HG02870 (cell line): Measurements from ENCODE around the gene SLC25A29.
"Not testable (repeated sequence)": the region's sequence is repeated elsewhere in the genome, so short reads cannot be mapped to it uniquely, and the experiment has no call there.

Experiments
- ATAC-seq: cut with Tn5 transposase; IDR thresholded peaks from one replicate; pipeline ENCODE4 v1.9.1; 2021; ENCODE audit warnings: mild to moderate bottlenecking, moderate library complexity; ENCODE audit not compliant: unreplicated experiment

SLC25A29 gene, protein sequence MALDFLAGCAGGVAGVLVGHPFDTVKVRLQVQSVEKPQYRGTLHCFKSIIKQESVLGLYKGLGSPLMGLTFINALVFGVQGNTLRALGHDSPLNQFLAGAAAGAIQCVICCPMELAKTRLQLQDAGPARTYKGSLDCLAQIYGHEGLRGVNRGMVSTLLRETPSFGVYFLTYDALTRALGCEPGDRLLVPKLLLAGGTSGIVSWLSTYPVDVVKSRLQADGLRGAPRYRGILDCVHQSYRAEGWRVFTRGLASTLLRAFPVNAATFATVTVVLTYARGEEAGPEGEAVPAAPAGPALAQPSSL

DNA sequence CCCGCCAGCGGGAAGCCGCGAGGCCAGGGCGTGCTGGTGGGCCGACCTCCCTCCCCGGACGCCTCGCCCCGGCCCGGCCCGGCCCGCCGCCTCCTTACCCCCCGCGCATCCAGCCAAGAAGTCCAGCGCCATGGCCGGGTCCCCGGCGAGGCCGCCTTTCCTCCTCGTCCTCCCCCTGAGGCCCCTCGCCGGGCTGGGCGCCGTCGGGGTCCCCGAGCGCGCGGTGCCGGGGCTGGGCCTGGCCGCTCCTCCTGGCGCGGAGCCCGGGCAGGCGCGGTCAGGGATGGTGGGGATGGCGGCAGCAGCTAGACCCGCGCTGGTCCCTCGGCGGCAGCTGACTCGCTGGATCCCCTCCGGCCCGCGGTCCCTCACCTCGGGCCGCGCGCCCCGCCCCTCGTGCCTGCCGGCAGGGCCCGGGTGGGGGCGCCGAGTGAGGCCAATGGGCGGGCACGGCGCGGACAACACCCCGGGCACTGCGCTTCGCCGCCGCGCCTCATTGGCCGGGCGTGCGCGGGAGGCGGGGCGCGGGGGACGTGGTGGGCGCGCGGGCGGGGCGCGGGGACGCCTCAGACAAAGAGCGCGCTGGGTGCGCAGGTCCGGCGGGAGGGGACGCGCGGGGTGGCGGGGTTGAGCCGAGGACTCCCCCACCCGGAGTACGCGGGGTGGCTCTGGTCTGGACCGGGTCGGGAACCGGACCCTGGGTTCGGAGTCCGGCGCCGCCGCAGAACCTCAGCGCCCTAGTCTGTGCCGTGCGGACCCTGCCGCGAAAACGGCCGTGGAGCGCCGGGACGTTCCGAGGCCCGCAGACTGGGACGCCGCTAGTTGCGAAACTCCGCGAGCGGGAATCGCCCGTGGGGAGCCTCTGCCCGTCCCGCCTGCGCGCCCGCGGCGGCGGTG lies at the start of gene SLC25A29:
TSS of gene SLC25A29 (minus strand) at position 344 of the 897 bp plus-strand sequence. CDS start at position 132, 212 bp downstream.
- ATAC-seq, result peak; percentile 83

DNA sequence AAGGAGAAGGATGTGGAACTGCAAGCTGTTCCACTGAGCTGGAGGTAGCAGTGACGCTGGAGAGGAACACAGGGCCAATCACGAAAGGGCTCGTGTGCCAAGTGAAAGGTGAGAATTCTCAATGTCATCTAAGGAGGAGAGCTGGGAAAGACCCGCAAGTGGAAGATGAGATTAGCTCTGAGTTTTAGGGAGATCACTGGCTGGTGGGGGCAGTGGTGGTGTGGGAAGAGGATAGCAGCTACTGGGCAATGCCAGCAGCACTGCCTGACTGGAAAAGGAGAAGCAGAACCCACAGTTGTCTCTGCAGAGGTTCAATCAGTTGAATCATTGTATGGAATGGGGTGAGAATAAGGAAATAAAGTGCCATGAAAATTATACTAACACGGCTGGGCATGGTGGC lies 44.7 kb upstream of the SLC25A29 start:
- no peak for ATAC-seq

DNA sequence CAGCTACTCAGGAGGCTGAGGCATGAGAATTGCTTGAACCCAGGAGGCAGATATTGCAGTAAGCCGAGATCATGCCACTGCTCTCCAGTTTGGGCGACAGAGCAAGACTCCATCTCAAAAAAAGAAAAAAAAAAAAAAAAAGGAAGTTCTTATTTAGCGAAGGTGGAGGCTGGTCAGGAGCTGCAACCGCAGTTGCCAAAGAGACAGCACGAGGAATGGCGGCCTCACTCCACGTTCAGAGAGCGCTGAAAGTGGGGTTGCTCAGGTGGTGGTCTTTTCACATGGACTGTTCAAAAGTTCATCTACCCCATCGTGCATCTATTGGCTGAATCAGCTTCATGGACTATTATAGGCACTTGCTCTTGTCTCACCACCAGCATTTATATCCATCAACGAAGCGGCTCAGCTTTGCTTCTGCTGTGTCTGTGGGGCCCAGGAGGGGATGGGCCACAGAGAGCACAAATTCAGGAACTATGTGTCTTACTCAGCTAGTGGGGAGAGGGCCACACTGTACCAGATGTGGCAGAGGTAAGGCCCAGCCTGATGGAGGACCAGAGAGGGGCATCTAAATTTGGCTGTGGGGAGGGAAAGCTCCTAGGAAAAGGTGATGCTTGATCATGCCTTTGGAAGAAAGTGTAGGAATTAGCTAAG lies 44.2 kb upstream of the SLC25A29 start:
- no peak for ATAC-seq

DNA sequence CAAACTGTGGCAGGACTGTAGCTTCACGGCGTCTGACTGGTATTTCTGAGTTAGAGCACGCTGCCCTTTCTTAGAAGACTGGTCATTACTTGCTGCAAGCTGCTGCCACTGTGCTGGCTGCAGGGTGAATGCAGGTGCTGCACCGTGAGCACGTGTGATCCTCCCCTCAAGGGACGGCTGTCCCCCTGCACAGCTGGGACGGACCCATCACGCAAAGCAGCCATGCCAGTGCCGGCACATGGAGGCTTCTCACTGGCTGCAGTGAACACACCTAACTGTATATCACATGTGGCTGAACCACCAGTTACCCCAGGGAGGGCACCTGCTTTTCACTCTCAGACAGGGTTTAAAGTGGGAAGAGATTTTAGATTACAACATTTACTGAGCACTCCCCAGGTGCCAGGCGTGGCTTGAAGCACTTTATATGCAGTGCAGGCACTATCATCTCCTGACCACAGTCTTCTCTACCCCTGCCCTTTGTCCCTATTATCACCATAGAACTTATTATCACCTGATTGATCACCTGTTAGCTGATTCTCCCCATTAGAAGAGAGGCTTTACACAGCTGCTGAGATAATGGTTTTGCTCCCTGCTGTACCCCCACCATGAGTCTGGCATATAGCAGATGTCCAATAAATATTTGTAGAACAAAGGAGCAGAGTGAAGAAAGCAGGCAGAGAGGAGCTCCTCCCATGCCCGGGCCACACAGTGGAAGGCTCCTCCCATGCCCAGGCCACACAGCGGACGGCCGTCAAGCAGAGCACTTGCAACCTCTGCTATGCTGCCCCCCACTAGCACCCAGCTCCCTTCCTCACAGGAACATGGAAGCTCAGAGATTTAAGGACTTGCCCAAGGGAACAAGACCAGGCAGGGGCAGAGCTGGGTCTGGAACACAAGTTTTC lies 42.8 kb upstream of the SLC25A29 start:
- ATAC-seq, result no peak

DNA sequence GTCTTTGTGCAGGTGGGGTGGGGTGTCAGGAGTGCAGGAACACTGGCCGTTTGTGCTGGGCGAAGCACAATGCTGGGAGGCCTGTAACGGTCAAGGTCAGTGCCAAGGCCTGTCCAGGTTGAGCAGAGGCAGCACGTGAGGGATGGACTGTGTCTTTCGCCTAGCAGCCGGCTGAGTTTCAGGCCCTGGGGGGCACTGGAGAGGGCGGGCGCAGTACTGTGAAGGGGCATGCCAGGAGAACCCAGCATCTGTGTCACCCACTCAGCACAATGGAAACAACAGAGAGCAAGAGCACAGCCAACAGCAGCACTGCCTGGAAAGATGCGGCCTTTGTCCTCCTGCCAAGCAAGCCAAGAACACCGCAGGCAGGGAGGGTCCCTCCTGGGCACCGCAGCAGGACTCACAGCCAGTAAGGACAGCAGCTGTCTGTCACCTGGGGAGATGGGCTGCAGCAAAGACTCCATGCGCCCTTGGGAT lies 42.0 kb upstream of the SLC25A29 start:
- ATAC-seq, result no peak

DNA sequence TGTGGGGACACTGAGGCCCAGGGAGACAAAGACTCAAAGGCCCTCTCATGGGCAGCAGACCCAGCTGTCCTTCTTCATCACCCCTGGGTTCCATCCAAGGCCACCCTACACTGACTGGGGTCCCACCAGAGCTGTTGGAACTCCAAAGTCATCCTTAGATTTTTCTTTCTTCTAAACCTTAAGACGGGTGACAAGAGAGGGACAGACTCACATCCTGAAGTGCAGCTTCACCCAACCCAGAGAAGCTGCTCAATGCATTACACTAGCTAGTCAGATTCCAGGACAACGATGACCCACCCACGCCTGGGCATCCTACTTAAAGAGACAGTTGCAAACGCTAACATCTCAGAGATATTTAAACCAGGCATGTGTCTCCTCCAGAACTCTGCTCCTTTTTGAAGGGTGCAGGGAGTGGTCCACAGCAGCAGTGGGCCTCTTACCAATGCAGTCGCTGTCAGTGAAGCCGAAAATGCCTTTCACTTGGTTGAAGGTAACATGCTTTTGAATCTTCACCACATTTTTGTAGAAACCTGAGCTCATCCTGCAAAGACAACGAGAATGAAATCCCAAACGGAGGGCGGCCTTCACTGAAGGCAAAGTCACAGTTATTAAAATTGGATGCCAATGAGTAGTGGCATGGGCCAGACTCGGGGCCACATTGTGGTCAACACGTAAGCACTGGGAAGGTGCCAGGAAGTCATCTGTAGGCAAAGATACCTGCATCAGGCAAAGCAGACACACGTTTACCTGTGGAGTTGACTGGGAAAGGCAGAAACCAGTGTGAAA lies 40.3 kb upstream of the SLC25A29 start:
- ATAC-seq, result no peak

DNA sequence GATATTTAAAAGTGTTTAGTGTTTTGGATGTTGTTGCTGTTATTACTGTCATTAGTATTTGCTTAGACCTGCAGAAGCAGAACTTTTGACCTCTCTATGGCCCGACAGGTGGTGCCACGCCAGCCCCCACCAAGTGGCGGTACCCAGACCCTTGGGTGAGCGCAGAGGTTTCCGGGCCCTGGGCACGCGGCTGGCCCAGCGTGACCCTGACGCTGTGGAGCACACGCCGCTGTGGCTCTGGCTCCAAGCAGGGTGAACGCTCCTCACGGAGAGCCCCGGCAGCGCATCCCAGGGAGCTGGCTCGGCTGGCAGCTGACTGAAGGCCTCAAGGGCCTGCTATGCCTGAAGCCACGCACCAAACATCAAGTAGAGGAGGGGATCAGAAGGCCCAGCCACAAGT lies 39.5 kb upstream of the SLC25A29 start:
- no peak for ATAC-seq

DNA sequence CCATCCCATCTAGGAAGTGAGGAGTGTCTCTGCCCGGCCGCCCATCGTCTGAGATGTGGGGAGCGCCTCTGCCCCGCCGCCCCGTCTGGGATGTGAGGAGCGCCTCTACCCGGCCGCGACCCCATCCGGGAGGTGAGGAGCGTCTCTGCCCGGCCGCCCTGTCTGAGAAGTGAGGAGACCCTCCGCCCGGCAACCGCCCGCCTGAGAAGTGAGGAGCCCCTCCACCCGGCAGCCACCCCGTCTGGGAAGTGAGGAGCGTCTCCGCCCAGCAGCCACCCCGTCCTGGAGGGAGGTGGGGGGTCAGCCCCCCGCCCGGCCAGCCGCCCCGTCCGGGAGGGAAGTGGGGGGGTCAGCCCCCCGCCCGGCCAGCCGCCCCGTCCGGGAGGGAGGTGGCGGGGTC lies 38.4 kb upstream of the SLC25A29 start:
- ATAC-seq, result not testable (repeated sequence)

DNA sequence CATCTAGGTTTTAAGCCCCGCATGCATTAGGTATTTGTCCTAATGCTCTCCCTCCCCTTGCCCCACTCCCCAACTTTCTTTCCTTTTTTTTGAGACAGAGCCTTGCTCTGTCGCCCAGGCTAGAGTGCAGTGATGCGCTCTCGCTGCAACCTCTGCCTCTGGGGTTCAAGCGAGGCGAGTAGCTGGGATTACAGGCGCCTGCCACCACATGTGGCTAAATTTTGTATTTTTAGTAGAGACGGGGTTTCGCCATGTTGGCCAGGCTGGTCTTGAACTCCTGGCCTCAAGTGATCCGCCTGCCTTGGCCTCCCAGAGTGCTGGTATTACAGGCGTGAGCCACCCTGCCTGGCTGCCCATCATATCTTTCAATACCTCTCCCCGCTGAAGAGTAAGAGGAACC lies 36.6 kb upstream of the SLC25A29 start:
- ATAC-seq, result not testable (repeated sequence)

DNA sequence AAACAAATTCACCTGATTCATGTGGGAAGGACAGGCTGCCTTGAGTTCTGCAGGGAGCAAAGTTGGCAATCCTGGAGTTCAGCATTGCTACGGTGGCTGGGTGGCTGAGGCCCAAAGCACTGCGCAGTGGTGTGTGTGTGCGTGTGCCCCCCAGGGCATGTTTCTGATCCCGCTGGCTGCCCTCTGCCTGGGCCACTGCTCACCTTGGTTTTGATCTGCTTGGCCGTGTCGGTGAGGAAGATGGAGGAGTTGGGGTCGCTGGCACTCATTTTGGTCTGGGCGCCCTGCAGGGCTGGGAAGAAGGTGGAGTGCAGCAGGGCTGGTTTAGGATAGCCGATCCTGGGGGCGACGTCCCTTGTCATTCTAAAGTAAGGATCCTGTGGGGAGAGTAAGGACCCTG lies 36.0 kb upstream of the SLC25A29 start:
- ATAC-seq, result no peak

DNA sequence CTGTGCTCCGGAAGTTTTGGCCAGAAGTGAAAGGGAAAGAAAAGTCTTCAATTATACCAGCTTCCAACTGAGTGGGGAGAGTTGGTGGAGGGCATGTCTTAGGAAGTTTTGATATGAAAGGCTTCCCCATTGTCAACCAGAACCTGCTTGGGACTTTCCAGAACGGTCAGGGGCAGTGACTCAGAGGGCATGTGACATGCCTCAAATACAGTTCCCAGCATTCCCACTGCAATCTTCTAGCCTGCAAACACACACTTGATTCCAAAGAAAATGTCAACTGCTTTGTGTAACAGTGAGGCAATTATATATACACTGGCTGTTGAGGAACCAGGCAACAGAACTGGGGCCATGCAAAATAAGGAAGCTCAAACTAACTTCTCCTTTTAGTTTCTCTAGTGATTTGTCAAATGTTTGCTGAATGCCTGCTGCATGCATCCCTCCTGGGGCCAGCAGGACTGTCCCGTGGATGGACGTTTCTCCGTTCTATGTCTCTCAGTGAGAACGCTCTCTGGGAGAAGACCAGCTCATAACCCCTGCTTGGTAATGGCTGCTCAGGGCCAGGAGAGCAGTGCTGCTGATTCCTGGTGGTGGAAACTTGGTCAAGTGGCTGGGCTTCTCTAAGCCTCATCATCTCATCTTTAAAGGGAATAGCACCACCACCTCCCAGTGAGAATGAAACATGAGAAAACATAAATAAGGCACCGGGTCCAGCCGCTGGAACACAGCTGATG lies 35.2 kb upstream of the SLC25A29 start:
- ATAC-seq, result peak; percentile 52

DNA sequence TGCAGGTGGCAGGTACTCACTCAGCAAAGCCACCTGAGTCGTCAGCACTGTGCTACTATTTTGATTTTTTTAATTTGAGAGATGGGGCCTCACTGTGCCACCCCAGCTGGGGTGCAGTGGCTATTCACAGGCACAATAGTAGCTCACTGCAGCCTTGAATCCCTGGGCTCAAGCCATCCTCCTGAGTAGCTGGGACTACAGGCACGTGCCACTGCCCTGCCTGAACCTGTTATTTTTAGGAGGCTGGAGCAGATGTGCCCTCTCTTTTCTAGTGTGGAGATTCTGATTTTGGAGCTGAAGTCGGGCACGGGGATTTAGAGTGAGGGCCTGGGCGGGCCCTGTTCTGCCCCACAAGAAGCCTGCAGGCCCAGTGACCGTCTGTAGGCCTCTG lies 34.2 kb upstream of the SLC25A29 start:
- ATAC-seq, result no peak

DNA sequence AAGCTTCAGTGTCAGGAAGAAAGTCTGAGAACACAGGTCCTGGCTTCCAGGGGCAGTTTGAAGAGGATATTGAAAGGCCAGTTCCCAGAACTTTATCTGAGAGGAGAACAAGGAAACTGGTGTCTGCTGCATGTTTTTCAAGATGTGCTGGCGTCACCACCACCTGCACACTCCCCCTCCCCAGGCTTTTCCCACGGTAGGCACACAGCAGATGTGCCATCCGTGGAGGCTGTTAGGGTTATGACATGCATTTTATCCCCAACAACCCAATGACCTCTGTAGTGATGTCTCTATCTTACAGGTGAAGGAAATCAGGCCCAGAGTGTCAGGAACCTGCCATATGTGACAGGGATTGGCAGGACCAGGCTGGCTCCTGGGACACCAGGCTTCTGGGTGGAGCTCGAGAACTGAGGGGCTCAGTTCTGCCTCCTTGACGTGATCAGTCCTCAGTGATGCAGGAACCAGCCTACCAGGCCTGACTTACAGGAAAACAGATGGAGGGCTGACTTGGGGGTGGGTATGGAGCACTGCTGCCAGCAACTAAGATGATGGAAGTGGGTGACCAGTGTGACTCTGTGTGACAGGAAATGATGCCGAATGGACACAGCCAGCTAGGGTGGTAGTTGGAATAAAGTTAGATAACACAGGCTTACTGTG lies 33.6 kb upstream of the SLC25A29 start:
- no peak for ATAC-seq

DNA sequence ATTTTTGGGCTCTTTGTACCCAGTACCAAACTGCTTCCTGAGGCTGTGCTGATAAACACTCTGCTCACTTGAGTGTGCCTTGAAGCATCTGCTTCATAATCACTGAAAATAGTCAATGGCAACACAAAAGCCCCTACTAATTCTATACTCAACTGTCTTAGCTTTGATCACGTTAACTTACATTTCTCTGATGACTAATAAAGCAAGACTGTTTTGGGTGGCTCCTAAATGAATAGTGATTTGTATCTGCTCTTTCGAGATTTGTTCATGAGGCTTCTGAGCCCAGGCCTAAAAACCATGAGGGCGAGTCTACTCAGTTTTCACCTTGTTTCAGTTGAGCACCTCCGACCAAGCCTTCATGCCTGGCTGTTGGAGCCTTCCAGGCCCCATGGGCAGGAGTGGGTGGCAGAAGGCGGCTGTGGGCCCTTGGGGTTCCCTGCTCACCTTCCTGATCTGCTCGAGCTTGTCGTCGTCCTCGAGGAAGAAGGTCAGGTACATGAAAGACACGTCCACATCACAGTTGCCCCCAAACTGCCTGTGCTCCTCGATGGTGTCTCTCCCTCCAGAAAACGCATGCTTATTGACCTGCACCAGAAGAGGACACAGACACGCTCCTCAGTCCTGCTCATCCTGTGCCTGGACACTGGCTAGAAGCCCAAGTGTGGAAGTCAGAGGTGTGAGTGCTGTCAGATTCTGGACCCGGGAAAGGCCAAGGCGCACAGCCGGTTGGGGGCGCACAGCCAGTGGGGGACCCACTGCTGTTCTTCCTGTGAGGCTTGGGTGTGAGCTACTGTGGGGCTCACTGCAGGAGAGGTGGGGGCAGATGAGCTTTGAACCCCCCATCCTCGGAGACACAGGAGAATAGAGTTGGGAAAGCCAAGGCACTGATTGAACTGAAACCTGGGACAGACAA lies 30.6 kb upstream of the SLC25A29 start:
- ATAC-seq, result peak; percentile 47

DNA sequence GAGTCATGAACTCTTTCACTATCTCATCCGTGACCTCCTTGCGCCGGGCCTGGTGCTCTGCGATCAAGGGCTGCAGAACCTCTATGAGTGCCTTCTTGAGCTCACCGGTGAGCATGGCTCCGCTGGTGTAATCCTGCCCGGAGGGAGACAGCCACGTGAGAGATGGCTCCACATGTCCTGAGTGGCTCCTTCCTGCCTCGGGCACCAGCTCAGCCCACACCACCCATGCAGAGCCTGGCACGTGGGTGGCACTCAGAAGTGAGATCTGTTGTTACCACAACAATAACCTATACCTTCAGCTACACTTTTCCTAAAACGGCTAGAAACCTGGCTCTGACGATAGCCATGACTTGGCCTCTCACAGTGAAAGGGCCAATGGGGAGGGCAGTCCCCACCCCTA lies 28.7 kb upstream of the SLC25A29 start:
- ATAC-seq, result no peak

DNA sequence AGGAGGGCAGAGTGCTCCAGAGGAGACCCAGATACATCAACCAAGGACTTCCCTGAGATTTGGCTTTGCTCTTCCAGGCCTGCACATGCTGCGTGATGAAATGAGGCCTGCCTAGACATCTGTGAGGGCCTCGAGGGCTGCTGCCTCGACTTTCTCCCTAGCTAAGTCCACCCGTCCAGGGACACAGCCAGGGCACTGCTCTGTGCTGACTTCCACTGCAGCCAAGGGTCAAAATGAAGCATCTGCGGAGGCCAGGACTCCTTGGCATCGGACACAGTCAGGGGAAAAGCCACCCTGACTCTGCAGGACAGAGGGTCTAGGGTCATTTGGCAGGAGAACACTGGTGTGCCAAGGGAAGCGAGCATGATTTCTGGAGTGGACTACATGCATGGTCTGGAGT lies 27.6 kb upstream of the SLC25A29 start:
- no peak for ATAC-seq

DNA sequence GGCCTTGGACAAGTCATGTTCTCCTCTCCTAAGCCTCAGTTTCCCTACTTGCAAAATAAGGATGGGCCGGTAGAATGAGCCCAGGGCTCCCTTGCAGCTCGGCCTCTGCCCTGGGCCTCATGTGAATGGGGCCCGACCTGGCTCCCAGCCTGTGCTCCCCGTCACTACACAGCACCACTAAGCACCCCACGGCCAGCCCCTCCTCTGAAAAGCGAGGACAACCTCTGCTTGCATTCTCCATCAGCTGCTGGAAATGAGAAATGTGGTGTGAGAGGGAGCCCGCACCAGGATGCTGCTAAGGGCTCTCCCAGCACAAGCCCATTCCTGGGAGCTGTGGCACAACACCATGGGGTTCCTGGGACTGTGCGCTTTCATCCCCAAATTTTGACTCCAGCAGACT lies 27.1 kb upstream of the SLC25A29 start:
- ATAC-seq, result no peak
